ENCODE measurements around the gene ISCA2.

The ISCA2 gene

DNA sequence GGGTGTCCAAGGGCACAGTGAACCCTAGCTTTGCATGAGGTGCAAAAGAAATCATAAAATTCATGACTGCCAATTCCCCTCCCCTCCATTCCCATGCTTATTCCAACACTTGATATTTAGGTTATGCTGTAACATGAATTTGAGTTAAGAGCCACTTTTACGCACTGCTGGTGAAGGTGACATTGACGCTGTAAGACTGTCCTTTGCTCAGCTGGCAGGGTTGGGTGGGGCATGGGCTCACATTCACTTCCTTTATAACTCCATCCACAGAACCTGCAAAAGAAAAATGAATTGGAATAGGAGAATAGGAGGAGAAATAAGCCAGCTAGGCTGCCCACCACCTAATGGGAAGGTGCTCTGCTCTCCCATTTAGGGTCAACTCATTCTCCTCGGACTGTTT is 7.4 kb upstream of the ISCA2 start:
- no peaks in the 10 kb centered on the region for H3K36me3 ChIP-seq (ENCODE audit: insufficient read depth, low read length)
- no peaks in the 10 kb centered on the region for H3F3A ChIP-seq (ENCODE audit: insufficient read depth, low read length)
- TF ChIP-seq, protein P1, sequence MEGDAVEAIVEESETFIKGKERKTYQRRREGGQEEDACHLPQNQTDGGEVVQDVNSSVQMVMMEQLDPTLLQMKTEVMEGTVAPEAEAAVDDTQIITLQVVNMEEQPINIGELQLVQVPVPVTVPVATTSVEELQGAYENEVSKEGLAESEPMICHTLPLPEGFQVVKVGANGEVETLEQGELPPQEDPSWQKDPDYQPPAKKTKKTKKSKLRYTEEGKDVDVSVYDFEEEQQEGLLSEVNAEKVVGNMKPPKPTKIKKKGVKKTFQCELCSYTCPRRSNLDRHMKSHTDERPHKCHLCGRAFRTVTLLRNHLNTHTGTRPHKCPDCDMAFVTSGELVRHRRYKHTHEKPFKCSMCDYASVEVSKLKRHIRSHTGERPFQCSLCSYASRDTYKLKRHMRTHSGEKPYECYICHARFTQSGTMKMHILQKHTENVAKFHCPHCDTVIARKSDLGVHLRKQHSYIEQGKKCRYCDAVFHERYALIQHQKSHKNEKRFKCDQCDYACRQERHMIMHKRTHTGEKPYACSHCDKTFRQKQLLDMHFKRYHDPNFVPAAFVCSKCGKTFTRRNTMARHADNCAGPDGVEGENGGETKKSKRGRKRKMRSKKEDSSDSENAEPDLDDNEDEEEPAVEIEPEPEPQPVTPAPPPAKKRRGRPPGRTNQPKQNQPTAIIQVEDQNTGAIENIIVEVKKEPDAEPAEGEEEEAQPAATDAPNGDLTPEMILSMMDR (IDR thresholded peaks at IDR 0.05; ENCODE audit: low read length): no peak
- no peak for TF ChIP-seq EZH2 (IDR thresholded peaks at IDR 0.05; ENCODE audit: borderline replicate concordance, low read length)
- no peaks in the 10 kb centered on the region for H3K27me3 ChIP-seq (ENCODE audit: insufficient read depth, low read length)
- no peak overlapping the region for H3K27ac ChIP-seq (ENCODE audit: low read depth, low read length, poor library complexity, severe bottlenecking)
- no peaks in the 10 kb centered on the region for H3K79me2 ChIP-seq (ENCODE audit: insufficient read depth, low read length)
- no peaks in the 10 kb centered on the region for H3K9me2 ChIP-seq (ENCODE audit: low read depth, low read length)
- H3K4me1 ChIP-seq (ENCODE audit: insufficient read depth, low read length, severe bottlenecking): no peaks in the 10 kb centered on the region
- H2AFZ ChIP-seq (ENCODE audit: low read length): no peak overlapping the region
- H3K9ac ChIP-seq (ENCODE audit: low read length): no peak overlapping the region
- H3K4me3 ChIP-seq (ENCODE audit: low read depth, low read length, poor library complexity, severe bottlenecking): no peak overlapping the region
- H3K4me2 ChIP-seq (ENCODE audit: low read length): no peak overlapping the region
- H3K9me3 ChIP-seq (ENCODE audit: low read length): no peaks in the 10 kb centered on the region
- no peaks in the 10 kb centered on the region for H4K20me1 ChIP-seq (ENCODE audit: insufficient read depth, low read length)

DNA sequence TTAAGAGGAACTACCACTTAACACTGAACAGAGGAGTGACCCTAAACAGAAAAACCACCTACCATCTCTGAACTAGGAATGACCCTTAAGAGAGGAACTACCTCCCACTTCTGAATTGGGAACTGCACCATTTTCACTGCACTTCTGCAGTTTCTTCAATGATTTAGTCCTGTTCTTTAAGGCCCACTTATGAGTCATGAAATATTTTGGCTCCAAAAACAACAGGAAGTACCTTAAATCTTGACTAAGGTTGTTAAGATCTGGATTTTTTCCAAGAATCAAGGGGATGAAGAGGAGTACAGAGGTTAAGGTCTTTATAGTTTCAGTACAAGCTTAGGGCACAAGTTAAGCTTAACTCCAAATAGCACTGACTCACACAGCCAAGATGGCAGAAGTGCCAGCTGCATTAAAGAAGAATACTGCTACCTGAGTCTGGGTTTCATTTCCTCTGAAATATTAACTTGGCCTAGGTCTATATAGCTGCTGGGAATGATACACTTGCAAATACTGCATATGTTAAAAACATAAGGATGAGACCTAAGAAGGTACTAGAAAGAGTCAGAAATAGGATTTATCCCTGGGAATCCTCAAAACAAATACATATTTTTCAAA is 4.7 kb upstream of the ISCA2 start:
- Histone ChIP-seq H4K20me1 (ENCODE audit: insufficient read depth, low read length) (no peaks in the 10 kb centered on the region), H3K4me1 (ENCODE audit: insufficient read depth, low read length, severe bottlenecking) (peaks cover 10% of the 10 kb centered on the region), H3F3A (ENCODE audit: insufficient read depth, low read length) (no peaks in the 10 kb centered on the region), H3K4me3 (ENCODE audit: low read depth, low read length, poor library complexity, severe bottlenecking) (no peak overlapping the region), H3K4me2 (ENCODE audit: low read length) (no peak overlapping the region), H3K27ac (ENCODE audit: low read depth, low read length, poor library complexity, severe bottlenecking) (no peak overlapping the region), H3K9ac (ENCODE audit: low read length) (no peak overlapping the region), H3K36me3 (ENCODE audit: insufficient read depth, low read length) (no peaks in the 10 kb centered on the region), H3K79me2 (ENCODE audit: insufficient read depth, low read length) (no peaks in the 10 kb centered on the region), H3K9me2 (ENCODE audit: low read depth, low read length) (no peaks in the 10 kb centered on the region), H3K9me3 (ENCODE audit: low read length) (no peaks in the 10 kb centered on the region), H2AFZ (ENCODE audit: low read length) (no peak overlapping the region), H3K27me3 (ENCODE audit: insufficient read depth, low read length) (no peaks in the 10 kb centered on the region)
- TF ChIP-seq, protein P1 (IDR thresholded peaks at IDR 0.05; ENCODE audit: low read length): no peak
- TF ChIP-seq EZH2 (IDR thresholded peaks at IDR 0.05; ENCODE audit: borderline replicate concordance, low read length): no peak

DNA sequence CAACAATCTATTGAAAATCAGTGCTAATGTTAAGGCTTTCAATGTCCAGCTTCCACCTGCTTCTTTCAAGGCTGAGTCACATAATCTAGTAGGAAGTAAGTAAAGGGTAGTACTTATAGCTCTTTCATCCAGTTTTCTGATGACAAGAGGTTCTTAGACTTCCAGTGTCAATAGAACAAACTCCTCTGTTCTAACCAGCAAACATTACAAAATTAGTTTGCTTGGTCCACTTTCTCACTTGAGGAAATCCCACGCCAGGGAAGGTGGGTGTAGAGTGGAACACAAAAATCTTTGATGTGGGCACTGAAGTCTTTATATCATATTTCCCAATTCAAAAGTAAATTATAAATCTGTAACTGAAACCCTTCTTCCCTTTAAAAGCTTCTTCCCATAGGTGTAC is 3.1 kb upstream of the ISCA2 start:
- Histone ChIP-seq H2AFZ (ENCODE audit: low read length) (no peak overlapping the region), H3K79me2 (ENCODE audit: insufficient read depth, low read length) (no peaks in the 10 kb centered on the region)

More for the DNA sequence above, 3.1 kb upstream of the ISCA2 start:
- Histone ChIP-seq H4K20me1 (ENCODE audit: insufficient read depth, low read length) (no peaks in the 10 kb centered on the region), H3K4me2 (ENCODE audit: low read length) (no peak overlapping the region), H3K9ac (ENCODE audit: low read length) (no peak overlapping the region), H3F3A (ENCODE audit: insufficient read depth, low read length) (no peaks in the 10 kb centered on the region), H3K36me3 (ENCODE audit: insufficient read depth, low read length) (no peaks in the 10 kb centered on the region), H3K27ac (ENCODE audit: low read depth, low read length, poor library complexity, severe bottlenecking) (no peak overlapping the region), H3K4me1 (ENCODE audit: insufficient read depth, low read length, severe bottlenecking) (peaks cover 25% of the 10 kb centered on the region), H3K4me3 (ENCODE audit: low read depth, low read length, poor library complexity, severe bottlenecking) (no peak overlapping the region), H3K9me2 (ENCODE audit: low read depth, low read length) (no peaks in the 10 kb centered on the region), H3K9me3 (ENCODE audit: low read length) (no peaks in the 10 kb centered on the region), H3K27me3 (ENCODE audit: insufficient read depth, low read length) (no peaks in the 10 kb centered on the region)
- TF ChIP-seq EZH2 (IDR thresholded peaks at IDR 0.05; ENCODE audit: borderline replicate concordance, low read length): no peak
- TF ChIP-seq, protein P1 (IDR thresholded peaks at IDR 0.05; ENCODE audit: low read length): no peak
